NCI-H774 (cell line): ENCODE data around the gene CMC2.

Source experiments
- DNase-seq: peaks from one replicate; lab custom pipeline; 2025; lab: John Stamatoyannopoulos, UW

The CMC2 gene

GRCh38 chr16:81003064-81003463 lies 3.6 kb downstream of the CMC2 start:
- no peak for DNase-seq

DNA sequence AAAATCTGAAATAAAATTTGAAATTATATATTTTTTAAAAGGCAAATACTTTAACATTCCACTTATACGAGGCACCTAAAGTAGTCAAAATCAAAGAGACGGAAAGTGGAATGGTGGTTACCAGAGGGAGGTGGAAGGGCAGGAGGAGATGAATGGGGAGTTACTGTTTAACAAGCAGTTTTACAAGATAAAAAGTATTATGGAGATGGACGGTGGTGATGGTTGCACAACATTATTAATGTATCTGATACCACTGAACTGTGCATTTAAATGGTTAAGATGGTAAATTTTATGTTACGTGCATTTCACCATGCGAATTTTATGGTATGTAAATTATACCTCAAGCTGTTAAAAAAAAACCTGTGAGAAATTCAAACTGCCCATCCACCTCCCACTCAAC lies 5.4 kb downstream of the CMC2 start:
- no peak for DNase-seq

DNA sequence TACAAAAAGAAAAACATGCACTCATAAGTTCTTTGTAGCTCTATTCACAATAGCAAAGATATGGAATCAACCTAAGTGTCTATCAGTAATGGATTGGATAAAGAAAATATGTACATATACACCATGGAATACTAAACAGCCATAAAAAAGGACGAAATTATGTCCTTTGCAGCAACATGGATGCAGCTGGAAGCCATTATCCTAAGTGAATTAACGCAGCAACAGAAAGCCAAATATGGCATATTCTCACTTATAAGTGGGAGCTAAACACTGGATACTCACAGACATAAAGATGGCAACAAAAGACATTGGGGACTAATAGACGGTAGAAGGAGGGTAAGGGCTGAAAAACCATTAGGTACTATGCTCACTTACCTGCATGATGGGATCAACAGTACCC lies 5.8 kb downstream of the CMC2 start:
- DNase-seq: no peak

GRCh38 chr16:80997964-80998620 lies 8.6 kb downstream of the CMC2 start:
- DNase-seq: no peak

GRCh38 chr16:80997139-80997798 lies 9.4 kb downstream of the CMC2 start:
- no peak for DNase-seq

- no peak for DNase-seq
Measured at GRCh38 chr16:80996688-80997138, 10.0 kb downstream of the CMC2 start.

- no peak for DNase-seq
Measured at GRCh38 chr16:80994451-80994850, 12.2 kb downstream of the CMC2 start.

GRCh38 chr16:80993834-80994233 lies 12.9 kb downstream of the CMC2 start:
- DNase-seq: no peak

- DNase-seq: no peak
Measured at GRCh38 chr16:80993307-80993706, 13.4 kb downstream of the CMC2 start.

- no peak for DNase-seq
Measured at GRCh38 chr16:80992676-80993293, 13.9 kb downstream of the CMC2 start.

GRCh38 chr16:80991792-80992430 lies 14.8 kb downstream of the CMC2 start:
- DNase-seq: no peak

GRCh38 chr16:80990978-80991377 lies 15.7 kb downstream of the CMC2 start:
- DNase-seq: no peak

DNA sequence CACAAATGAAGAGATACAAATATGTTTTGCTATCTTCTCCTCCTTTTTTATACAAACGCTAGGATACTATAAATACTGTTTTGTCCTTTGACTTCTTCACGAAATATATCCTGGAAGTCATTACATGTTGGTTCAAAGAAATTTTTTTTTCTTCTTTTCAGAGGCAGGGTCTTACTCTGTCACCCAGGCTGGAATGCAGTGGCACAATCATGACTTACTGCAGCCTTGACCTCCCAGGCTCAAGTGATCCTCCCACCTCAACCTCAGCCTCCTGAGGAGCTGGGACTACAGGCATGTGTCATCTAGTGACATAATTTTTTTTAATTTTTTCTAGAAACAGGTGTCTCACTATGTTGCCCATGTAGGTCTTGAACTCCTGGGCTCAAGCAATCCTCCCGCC lies 16.1 kb downstream of the CMC2 start:
- DNase-seq: no peak

- no peak for DNase-seq
Measured at GRCh38 chr16:80989801-80990200, 16.9 kb downstream of the CMC2 start.

DNA sequence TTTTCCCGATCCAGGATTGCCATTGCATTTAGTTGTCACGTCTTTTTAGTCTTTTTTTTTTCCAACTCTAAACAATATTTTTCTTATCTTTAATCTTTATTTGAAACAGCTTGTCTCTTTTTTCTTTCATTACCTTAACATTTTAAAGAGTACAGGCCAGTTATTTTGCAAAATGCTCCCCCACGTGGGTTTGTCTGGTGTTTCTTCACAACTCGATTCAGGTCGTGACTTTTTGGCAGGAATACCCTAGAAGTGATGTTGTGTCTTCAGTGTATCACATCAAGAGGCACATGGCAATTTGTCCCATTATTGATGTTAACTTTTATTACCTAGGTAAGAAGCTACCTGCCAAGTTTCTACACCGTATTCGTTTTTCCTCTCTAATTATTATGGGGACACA lies 17.9 kb downstream of the CMC2 start:
- DNase-seq: no peak

DNA sequence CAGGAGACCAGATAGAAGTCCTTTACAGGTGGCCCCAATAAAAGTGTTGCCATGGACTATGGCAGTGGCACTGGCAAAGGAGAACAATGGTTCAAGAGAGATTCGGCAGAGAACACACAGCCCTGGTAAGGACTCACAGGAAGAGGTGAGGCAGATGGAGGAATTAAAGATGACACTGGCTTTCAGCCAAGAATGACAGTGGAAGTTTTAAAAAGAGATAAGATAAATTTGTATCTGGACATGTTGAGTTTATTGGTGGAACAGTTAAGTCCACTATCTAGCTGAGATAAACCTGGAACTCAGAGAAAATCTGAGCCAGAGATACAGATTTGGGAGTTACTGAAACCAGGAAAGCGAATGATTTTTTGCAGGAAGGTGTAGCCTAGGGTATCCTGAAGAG lies 20.1 kb downstream of the CMC2 start:
- DNase-seq: no peak

DNA sequence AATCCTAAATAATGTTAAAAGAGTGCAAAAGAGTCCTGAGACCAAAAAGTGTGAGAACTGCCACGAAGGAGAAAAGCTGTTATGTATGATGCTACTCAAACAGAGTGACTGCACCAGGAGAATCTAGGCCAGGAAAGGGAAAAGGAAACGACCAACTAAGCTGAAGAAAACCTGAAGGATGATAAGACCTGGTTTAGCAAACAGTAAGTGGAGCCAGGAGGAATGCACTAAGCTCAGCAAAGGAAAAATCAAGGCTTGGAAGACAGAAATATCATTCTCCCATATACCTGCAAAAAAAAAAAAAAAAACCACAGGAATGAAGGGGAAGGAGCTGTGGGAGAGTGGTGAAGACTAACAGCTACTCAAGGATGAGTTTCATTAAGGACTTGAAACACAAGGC lies 21.1 kb downstream of the CMC2 start:
- no peak for DNase-seq

GRCh38 chr16:80984124-80984892 lies 22.4 kb downstream of the CMC2 start:
- no peak for DNase-seq

GRCh38 chr16:80982646-80983045 lies 24.0 kb downstream of the CMC2 start:
- DNase-seq: no peak

GRCh38 chr16:80981103-80981502 lies 25.6 kb downstream of the CMC2 start:
- no peak for DNase-seq

DNA sequence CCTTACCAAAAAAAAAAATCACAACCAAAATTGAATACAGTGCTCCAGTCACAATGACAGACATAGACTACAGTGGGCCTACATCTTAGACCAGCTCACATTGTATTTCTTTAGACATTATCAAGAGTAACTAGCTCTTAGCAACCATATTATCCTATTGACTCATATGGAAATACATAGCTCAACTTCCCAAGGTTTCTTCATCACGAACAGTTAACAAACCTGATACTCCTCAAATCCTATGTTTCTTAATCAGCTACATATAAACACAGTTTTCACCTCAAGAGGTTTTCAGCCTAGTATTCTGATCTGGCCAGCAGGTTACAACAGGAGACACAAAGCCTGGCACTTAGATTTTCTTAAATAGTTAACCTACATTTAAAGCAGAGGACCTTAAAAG lies 29.7 kb downstream of the CMC2 start:
- no peak for DNase-seq

DNA sequence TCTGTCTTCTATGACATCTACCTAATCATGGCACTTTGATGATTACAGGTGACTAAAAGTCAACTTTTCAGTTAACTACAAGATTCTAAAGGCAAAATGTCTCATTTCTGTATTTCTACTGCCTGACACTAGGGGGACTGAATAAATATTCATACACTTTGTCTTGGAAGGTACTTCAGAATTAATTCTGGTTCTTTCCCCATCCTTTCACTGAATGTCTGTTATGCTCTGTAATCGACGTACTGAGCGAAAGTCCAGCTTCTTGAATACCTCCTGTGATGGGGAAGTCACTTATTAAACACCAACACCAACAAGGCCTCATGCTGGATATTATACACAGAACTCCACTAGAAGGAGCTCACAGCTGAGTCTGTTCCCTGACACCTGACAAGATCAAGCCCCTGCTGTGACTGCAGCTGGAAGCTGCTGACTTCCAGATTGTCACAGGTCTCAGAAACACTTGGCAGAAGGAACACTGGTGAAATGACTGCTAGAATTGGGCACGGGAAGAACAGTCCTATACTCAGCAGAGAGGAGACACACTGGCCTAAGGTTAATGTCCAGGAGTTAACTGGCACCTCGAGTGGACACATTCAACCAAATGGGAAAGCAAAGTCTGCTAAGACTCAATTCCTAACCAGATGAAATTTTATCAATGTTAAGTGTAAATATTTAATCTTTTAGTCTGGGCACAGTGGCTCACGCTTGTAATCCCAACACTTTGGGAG lies 31.9 kb downstream of the CMC2 start:
- DNase-seq: no peak
